DMS153 treated with DMSO at 0.1 percent for 48 hours (cell line): ENCODE data around the gene DHRS11.

ENCODE experiments used
- DNase-seq: peaks from one replicate; lab custom pipeline; 2025; ENCODE audit not compliant: unreplicated experiment; lab: John Stamatoyannopoulos, UW

Gene DHRS11

GRCh38 chr17:36650096-36650775 lies 58.6 kb downstream of the DHRS11 start:
- no peak for DNase-seq
